HUDEP-2 (cell line): ENCODE data around the gene EEFSEC.
"Not testable (repeated sequence)": the region's sequence is repeated elsewhere in the genome, so short reads cannot be mapped to it uniquely, and the experiment has no call there.

Experiments
- DNase-seq, 76 experiments: peaks; one replicate each; lab custom pipeline; 2025; ENCODE audit not compliant: unreplicated experiment in 76 of 76; lab: John Stamatoyannopoulos, UW

Gene EEFSEC

GRCh38 chr3:128151758-128152274 lies 1.5 kb upstream of the EEFSEC start:
- no peak for DNase-seq

- DNase-seq = peak in 23 of 76 experiments; percentile 43 to 87 (median 65)
Observed at GRCh38 chr3:128152419-128153155, 694 bp upstream of the EEFSEC start.

DNA sequence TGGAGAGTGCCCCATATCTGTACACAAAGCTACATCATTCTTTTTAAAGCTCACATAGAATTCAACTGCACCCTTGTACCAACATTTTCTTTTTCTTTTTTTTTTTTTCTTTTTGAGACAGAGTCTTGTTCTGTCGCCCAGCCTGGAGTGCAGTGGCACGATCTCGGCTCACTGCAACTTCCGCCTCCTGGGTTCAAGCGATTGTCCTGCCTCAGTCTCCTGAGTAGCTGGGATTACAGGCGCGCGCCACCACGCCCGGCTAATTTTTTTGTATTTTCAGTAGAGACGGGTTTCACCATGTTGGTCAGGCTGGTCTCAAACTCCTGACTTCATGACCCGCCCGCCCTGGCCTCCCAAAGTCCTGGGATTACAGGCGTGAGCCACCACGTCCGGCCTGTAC lies 1.1 kb downstream of the EEFSEC start:
- not testable (repeated sequence) for DNase-seq

- DNase-seq = no peak
Observed at GRCh38 chr3:128155616-128156360, 2.5 kb downstream of the EEFSEC start.

- peak in 9 of 76 experiments; percentile 5 to 41 (median 9) for DNase-seq
Observed at GRCh38 chr3:128160661-128161060, 7.4 kb downstream of the EEFSEC start.

GRCh38 chr3:128163432-128163831 lies 10.2 kb downstream of the EEFSEC start:
- DNase-seq = no peak

DNA sequence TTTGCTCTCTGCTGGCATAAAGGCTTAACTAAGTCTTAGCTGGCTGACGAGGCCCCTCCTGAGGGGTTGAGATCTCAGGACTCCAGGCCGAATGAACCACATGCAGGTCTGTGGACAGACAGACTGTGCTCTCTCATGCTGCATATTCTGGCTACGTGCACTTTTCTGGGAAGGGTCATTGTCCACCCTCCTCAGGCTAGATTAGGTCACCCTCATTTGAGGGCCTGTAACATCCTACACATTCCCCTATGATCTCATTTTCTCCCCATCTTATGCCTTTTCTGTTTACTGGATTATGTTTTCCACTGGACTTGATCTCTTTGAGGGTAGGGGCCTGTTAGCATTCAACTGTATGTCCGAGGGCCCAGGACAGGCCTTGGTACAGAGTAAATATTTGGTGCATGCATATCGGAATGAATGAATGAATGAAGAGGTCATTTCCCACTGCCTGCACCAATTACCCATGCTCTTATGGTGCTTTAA lies 13.7 kb downstream of the EEFSEC start:
- DNase-seq = no peak

- DNase-seq = no peak
Observed at GRCh38 chr3:128167646-128167972, 14.3 kb downstream of the EEFSEC start.

- no peak for DNase-seq
Observed at GRCh38 chr3:128167973-128168674, 14.8 kb downstream of the EEFSEC start.

DNA sequence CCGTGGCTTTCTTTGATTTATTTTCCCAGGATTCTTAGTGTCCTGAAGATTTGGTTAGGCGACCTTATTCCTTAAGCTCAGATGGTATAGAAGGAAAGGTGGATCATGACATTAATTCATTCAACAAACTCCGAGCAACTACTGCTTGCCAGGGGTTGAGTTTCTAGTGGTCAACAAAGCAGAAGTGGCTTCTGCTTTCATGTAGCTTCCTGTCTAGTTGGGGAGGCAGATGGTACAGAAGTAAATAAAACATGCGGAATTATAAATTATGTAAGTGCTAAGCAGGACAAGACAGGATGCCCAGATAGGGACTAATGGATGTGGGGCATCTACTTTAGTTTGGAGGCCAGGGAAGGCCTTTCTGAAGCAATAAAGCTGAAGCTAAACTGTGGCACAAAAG lies 15.6 kb downstream of the EEFSEC start:
- DNase-seq = no peak

- peak in 66 of 76 experiments; percentile 3 to 74 (median 47) for DNase-seq
Observed at GRCh38 chr3:128170866-128171516, 17.7 kb downstream of the EEFSEC start.

- DNase-seq = no peak
Observed at GRCh38 chr3:128173200-128173599, 19.9 kb downstream of the EEFSEC start.

DNA sequence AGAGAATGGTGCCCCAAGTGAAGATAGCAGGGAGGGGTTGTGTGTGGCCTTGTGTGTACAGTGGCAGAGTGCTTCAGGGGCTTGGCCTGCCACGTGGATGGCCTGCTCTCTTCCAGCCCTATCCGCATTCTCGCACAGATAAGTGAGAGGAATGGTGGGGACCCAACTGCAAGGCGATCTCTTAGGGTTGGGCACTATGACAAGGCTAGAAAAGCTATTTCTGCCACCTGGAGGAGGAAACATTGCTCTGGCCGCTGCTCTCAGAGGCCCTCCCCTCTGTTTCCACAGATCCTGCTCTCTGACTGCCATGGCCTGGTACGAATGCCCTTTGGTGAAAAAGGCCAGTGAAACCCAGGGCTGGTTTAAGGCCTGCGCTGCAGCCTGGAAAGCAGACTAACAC lies 20.6 kb downstream of the EEFSEC start:
- peak in 1 of 76 experiments; percentile 31 for DNase-seq

- DNase-seq = no peak
Observed at GRCh38 chr3:128174675-128175590, 21.7 kb downstream of the EEFSEC start.

- no peak for DNase-seq
Observed at GRCh38 chr3:128175768-128176167, 22.5 kb downstream of the EEFSEC start.

- DNase-seq = no peak
Observed at GRCh38 chr3:128176276-128176833, 23.1 kb downstream of the EEFSEC start.

DNA sequence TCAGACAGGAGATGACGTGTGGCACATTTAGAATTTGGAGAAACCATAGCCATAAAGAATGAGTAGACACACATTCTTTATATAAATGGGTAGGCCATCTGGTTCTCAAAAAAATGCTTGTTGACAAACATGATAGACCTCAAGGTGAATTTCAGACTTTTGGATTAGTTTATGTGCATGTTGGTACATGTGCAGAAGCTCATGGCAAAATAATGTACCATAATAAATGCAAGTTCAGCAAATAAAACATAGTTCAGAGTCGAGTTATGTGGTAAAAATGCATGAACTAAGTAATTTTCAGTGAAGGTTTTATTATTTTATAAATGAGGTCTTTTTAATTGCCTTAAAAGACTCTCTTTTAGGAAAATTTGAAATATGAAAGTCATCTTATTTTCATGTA lies 24.6 kb downstream of the EEFSEC start:
- no peak for DNase-seq

DNA sequence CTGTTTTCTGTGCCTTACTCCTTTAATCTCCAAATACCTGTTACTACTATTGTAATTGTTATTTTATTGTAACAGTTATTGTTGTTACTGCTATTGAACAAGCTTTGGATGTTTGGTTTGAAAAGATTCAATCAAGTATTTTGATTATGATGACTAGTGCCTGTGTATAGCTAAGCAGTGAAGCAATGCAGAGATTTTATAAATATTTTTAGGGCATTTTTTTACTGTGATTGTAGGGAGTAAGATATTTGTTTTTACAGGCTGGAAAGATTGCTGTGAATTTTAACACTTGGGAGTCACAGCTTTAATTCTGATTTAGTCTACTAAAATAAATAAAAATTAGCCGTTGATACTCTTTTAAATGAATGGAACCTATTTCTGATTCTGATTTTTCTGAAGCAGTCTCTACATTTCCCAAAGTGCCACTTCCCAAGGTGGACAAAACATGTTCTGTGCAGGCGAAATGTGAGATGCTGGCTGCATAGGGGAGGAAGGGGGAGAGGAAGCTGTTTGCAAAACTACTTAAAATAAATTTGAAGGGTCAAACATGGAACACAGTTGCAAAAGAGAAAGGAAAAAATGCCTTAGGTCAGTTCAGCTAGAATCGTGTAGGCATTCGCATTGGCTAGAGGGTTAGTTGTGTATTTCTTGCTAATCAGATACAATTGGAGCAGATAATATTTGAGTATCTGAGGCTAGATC lies 25.7 kb downstream of the EEFSEC start:
- no peak for DNase-seq

GRCh38 chr3:128179484-128179819 lies 26.2 kb downstream of the EEFSEC start:
- no peak for DNase-seq
